ENCODE measurements around the gene CFAP221.

DNA sequence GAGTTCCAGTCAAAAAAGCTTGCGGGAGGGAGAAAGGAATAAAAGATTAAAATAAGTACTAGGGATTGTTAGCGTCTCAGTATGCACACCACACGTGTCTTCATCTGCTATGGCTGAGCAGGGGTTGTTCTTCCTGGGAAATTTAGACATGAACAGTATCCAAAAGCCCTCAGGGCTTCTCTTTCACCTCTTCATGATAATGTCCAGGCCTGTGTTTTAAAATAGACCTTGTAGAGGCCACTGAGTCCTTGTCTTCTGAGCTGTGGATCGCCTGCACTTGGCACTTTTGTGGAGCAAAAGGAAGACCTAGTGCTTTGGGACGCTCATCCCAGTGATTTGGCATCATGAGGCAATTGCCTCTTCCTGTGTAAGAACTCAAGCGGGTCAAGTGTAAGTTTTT lies 52.4 kb downstream of the CFAP221 start:
- TF ChIP-seq, protein P1, sequence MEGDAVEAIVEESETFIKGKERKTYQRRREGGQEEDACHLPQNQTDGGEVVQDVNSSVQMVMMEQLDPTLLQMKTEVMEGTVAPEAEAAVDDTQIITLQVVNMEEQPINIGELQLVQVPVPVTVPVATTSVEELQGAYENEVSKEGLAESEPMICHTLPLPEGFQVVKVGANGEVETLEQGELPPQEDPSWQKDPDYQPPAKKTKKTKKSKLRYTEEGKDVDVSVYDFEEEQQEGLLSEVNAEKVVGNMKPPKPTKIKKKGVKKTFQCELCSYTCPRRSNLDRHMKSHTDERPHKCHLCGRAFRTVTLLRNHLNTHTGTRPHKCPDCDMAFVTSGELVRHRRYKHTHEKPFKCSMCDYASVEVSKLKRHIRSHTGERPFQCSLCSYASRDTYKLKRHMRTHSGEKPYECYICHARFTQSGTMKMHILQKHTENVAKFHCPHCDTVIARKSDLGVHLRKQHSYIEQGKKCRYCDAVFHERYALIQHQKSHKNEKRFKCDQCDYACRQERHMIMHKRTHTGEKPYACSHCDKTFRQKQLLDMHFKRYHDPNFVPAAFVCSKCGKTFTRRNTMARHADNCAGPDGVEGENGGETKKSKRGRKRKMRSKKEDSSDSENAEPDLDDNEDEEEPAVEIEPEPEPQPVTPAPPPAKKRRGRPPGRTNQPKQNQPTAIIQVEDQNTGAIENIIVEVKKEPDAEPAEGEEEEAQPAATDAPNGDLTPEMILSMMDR (IDR thresholded peaks at IDR 0.05), result no peak
- TF ChIP-seq POLR2A (IDR thresholded peaks at IDR 0.05), result no peak

Data from gastroesophageal sphincter (tissue), 3 donors.